GM21619 (cell line): ENCODE results near the gene UBE2E2.

ENCODE experiments used
- ATAC-seq: cut with Tn5 transposase; IDR thresholded peaks from one replicate; pipeline ENCODE4 v1.9.1; 2021; ENCODE audit not compliant: unreplicated experiment

The UBE2E2 gene

DNA sequence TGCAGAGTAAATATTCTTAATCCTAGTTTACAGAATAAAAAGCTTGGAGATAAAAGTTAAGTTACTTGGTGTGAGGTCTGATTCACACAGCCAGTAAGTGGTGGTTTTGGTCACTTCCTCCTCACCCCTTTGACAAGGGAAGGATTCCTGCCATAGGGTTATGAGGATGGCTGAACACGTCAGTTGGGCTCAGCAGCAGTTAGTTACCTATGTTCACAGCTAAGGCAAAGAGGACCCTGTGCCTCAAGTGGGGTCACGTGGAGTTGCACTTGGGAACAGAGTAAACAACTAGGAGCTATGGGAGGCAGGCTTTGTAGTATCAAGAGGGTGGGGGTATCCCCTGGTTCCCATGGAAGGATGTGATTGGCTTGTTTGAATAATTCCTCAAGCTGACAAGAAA lies 232.2 kb downstream of the UBE2E2 start:
- ATAC-seq = no peak

DNA sequence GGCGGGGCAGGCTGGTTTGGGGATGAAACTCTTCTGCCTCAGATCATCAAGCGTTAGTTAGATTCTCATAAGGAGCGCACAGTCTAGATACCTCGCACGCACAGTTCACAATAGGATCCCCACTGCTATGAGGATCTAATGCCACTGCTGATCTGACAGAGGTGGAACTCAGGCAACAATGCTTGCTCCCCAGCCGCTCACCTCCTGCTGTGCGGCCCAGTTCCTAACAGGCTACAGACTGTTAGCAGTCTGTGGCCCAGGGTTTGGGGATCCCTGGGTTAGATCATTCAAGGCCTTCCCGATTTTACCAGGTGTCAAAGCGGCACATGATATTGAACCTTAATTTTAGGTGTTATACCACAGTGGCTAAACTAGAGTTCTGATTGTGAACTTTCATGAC lies 232.8 kb downstream of the UBE2E2 start:
- no peak for ATAC-seq

DNA sequence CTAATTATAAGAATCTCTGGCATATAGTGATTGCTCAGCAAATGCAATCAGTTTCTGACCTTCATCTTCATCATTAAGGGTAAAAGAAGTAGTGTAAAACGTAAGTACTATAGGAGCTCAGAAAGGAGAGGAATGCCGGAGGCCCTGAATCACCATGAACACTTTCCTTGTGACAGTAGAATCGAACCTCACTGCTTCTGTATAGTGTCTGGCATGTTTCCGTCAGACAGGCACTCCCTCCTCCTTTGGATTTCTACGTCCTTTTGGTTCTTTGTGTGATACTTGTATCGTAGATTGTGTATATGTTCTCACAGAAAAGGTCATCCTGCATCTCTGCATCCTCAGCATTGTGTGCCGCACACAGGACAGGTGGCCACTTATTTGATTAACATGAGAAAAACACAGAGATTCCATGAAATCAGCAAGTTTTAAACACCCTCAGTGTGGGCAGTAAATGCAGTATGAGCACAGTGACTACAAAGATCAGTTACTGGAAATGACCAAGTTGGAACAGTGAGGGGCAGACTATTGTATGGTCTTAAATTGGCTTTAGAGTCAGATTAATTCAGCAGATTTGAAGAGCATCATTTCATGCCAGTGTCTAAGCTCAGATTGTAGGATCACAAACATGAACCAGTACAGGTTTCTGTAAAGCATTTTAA lies 234.5 kb downstream of the UBE2E2 start:
- no peak for ATAC-seq

DNA sequence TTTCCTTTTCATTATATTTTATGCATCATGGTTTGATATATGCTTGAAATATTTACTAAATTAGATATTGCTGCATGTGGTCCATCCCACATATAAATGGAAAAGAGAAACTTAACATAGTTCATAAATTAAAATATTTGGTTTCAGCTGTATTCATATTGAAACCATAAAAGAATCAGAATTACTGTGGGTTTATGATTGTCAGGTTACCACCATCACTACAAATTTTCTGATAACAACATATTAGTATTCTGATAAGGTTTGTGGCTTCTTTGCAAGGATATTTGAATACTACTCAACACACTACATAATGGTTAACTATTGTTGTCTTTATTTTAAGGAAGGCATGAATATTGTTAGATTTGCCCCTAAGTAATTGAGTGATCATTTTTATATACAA lies 235.5 kb downstream of the UBE2E2 start:
- peak; percentile 52 for ATAC-seq

DNA sequence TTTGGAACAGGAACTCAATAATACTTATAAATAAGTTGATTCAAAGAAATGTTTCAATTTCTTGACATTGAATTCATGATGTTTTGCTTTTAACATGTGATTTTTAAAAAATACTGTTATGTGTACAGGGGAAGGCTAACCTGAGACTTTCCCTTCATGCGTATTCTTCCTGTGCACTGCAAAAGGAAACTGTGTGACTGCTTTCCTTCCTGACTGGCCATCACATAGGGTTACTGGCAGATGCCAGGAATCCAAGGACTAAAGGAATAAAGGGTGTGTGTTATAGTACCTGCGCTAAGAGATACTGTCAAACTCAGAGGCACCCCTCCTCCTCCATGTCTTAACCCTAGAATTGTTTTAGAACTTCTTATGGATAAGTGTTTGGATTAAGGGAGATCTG lies 236.0 kb downstream of the UBE2E2 start:
- ATAC-seq = no peak

DNA sequence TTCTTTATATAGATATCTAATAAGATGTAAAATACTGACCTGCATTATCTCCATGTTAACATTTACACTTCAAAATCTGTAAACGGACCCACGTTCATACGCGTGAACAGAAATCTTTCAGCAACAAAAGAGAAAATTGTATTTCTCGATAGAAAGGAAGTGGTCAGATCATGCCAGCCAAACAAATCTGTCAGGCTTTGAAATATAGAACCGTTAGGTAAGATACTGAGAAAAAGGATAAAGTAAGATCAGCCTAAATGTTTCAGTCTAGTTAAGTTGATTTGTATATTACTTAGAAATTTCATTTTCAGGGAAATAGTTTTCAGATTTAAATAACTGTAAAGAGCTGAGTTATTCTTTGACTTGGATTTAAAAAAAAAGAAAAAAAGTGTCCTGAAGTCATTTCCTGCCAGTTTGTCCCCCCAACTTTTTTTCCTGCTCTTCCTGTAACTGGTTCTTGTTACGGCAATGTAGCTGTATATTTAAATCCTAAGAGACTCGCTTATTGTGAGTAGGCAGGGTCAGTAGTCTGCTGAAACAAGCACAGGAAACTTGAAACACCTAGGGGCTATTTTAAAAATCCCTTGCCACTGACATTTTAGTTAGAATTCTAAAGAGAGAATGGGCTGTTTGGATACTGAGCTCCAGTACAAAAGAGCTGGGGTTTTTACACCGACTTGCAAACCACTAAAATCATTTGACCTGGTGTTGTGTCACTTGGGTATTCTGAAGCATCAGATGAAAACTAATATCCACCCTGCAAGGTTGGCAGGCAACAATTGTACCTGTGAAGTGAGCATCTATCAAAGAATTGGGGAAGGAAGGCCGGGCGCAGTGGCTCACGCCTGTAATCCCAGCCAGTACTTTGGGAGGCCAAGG lies 237.5 kb downstream of the UBE2E2 start:
- ATAC-seq = no peak

DNA sequence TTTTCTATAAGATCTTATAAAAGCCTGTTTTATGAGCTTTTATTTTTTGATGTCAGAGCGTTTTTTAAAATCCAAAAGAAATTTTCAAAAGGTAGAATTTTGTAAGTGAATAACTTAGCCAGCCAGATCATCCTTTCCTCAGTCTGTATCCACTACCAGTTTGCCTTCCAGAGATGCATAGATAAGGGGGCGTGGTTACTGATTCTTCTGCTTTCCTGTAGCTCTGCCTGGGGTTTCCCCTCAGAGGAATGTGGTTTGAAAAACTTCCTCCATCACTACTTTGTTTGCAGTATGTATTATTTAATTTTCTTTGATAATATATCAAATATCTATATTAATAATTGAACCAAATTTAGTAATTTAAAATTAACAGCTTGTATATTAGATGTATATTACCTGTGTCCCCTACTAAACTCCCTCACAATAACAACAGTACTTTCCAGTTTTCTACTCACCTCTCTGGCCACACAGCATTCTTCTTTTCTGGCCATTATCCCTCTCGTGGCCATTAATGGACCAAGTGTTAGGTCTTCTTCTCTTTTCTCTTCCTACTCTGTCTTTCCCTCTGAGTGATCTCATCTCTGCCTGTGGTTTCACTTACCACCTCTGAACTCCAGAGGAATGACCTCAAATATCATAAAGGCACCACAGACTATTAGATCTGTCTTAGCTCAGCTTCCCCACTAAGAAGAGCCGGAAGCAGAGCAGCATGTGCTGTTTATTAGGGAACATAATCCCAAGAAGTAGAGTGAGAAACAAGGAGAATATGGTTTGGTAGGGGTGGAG lies 239.7 kb downstream of the UBE2E2 start:
- ATAC-seq = peak; percentile 59

DNA sequence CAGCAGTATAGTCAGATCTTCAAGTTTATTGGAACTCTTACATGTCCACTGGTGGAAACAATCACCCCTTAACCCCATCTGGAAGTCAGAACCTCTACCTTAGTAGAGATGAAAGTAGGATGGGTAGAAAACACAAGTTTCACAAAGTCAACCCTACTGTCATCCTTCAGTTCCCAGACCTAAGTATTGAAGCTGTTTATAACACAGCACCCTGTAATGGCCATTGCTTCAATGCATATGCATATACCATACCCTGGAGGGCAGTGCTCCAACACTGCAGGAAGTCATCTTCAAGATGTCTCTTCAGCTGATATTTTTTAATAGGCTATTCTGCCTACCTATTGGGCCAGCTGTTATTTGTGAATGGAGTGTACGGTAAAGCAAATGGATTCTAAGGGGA lies 241.3 kb downstream of the UBE2E2 start:
- no peak for ATAC-seq

DNA sequence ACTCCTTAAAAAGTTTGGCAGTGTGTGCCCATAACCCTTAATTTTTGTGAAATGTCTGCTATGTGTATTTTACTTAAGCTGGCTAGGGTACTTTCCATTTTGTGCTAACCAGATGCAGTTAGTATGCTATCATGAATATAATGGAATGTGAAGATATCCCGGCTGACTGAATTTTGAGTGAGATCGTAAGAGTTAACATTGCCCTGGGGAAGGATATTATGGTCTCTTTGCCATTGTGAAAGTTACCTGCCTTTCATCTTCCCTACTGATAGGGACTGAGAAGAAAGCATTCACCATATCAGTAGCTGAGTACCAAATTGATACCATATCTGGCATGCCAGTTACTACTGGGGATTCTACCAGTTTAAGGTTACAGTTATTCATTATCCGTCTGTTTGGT lies 243.2 kb downstream of the UBE2E2 start:
- ATAC-seq = no peak

DNA sequence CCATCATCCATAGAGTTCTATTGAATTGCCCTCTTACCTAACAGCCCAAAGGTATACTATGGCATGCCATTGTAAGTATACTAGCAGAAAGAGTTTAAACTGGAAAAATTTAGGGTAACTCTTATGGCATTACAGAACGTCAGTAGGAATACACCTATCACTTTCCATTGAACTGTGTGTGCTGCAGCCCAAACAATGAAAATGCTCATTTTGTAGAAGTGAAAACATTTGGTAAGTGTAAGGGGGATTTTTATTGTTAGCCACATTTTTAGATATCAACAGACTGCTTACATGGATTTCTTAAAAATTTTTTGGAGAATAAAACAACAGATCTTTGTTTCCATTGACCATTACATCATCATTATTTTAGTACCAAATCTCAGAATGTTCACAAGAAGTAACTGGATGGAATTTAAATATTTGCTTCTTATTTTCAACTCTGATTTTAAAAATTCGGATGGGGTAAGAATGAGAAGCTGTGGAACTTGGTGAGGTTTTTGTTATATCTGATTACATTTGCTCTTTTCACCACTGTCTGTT lies 245.9 kb downstream of the UBE2E2 start:
- ATAC-seq = no peak

DNA sequence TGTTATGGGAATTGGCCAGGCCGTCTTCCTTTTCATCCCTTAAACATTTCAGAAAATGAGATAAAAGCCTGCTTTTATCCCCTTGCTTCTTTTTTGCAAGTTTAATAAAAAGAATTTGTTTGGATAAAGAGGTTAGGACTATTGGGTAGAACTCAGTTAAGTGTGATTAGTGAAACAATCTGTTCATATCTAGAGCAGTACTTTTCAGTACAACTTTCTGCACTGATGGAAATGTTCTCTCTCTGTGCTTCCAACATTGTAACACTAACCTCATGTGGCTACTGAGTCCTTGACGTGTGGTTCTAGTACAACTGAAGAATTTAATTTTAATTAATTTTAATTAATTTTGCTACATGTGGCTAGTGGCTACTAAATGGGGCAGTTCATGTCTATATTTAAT lies 246.9 kb downstream of the UBE2E2 start:
- no peak for ATAC-seq

DNA sequence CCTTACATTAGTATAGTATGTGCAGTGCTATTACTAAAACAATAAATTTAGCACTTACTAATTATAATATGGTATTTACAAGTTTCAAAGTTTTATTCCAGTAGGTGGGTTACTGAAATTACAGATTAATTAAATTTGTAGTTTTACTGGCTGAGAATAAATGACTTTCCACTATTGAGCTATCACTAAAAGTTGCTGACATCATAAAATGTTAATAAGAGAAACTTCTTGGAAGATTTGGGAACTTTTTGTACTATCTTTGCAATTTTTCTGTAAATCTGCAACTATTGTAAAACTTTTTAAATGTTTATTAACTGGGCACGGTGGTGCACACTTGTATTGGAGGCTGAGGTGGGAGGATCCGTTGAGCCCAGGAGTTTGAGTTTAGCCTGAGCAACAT lies 247.7 kb downstream of the UBE2E2 start:
- ATAC-seq = no peak

DNA sequence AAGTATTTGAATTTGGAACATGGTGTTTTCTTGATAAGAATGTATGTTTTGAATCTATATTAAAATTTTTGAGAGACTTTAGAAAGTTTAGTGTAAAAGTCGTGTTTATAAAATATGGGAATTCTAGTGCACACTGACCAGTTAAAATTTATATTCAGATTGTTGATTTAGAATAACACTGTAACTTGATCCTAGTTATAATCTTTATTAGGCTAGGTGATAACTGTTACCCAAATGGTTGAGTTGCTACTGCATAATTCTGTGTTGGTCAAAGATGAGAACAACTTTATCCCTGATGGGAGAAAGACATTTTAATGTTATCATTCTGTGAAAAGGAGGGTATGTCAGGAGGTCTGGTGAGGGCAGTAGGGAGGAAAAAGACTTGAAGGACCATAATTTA lies 249.3 kb downstream of the UBE2E2 start:
- ATAC-seq = no peak

DNA sequence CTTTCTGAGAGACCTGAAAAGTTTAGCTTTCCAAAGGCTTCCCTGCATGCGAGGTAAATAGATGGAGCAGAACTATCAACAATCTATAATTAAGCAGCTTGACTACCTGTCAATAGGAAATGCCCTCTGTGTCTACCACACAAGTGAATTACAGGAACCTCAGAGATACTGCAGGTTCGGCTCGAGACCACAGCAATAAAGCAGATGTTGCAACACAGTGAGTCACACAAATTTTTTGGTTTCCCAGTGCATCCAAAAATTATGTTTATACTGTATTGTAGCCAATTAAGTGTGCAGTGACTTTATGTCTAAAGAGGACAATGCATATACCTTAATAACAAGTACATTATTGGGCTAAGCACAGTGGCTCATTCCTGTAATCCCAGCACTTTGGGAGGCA lies 252.0 kb downstream of the UBE2E2 start:
- ATAC-seq = no peak

DNA sequence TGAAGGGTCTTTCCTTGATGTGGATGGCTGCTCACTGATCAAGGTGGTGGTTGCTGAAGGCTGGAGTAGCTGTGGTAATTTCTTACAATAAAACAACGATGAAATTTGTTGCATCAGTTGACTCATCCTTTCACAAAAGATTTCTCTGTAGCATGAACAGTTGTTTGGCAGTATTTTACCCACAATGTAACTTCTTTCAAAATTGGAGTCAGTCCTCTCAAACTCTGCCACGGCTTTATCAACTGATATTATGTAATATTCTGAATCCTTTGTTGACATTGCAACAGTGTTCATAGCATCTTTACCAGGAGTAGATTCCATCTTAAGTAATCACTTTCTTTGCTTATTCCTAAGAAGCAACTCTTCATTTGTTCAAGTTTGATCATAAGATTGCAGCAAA lies 252.6 kb downstream of the UBE2E2 start:
- ATAC-seq = no peak

DNA sequence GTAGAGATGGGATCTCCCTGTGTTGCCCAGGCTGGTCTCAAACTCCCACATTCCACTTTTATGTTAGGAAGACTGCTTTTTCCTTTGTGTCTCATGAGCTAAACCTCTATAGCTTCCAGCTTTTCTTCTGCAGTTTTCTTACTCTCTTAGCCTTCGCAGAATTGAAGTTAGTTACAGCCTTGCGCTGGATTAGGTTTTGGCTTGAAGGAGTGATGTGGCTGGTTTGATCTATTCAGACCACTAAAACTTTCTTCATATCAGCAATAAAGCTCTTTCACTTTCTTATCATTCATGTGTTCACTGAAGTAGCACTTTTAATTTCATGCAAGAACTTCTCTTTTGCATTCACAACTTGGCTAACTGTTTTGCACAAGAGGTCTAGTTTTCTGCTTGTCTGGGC lies 254.6 kb downstream of the UBE2E2 start:
- ATAC-seq = no peak

DNA sequence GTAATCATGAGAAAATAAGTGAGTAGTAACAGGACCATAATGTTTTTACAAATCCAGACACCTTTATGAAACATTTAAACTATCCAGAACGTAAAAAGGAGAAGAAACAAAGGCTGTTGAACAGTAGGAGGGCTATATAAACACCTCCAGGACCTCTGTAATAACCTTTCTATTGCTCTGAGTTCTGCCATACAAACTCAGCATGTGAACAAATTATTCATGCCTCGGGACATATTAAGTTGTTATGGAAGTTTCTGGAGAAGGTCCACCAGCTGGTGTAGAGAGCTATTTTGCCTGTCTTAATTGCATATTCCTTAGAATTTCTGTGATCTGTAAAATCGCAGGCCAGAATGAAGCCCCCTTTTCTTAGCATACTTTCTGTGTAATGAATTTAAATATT lies 256.3 kb downstream of the UBE2E2 start:
- ATAC-seq = no peak

DNA sequence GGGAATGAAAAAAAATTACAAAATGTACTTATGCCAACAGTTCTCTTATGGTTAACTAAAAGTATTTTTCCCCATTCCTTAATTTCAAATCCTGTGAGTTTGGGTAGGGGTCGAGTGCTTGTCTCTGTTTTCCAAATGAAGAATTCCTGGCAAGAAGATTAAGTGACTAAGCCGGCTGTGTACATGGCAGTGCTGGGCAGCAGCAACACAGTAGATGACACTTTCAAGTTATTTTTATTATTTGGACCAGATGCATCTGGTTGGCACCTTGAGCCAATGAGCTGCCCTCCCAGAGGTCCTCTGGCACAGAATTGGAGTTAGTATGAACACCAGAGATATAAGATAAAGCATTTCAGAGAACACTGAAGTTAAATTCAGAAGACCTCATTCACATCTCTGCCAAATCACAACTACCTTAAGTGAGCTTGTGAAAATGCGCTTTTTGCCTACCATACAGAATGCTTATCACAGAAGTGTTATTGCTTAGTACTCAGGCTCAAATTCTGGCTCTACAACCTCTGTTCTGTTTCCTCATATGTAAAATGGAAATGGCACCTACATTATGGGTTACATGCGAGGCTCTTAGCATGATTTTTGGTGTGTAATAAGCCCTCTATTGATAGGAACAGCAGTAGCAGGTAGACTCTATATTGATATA lies 256.9 kb downstream of the UBE2E2 start:
- no peak for ATAC-seq

DNA sequence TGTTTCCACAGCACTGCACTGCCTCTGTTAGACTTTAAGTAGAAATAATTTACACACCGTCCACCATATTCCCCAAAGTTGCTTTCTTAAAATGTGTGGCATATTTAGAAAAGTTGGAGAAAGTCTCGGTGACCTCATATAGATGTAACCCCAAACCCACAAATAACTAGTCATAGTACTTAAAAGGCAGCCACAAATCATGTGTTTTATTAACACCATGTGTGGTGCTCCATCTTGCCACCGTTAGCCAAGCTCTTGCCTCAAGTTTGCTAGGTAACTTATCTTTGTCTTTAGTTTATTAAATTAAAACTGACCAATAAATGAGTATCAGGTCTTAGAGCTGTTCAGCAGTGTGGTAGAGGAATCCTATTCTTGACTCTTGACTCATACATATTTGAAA lies 257.9 kb downstream of the UBE2E2 start:
- no peak for ATAC-seq

DNA sequence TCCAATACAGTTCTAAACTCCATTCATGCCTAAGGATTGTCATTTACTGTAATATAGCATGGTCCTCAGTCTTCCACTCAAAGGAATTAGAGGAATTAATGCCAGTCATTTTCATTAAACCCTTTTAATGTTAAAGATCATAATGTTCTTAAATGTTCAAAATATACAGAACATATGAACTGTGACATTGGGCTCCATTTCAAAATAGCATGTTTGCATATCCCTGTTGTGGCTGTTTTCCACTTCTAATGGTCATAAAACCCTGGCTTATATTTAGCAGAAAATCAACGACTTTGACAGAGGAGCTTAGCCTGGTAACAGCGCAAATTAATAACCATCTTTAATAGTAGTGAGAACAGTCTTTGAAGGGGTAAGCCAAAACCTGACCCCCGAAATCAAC lies 260.7 kb downstream of the UBE2E2 start:
- ATAC-seq = no peak

DNA sequence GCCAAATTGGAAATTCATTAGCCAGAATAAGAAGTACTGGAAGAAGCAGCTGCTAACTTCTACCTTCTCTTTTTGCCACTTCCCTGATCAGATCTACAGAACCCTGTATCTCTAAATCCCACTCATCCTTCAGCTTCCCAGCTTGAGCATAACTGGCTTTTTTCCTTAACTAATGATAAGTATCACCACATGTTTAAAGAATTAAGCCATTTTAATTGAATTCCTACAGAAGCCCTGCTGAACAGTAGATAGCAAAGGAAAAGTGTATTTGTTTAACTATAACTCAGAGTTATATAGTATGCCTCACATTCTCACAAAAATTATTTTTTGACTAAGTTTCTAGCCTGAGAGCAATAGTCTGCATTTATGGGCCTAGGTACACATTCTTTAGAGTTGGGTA lies 262.4 kb downstream of the UBE2E2 start:
- ATAC-seq = no peak
